OCI-M1 (cell line): ENCODE data around the gene OR6B1.
A peak's percentile ranks its signal among the peaks of the same experiment; 100 is the strongest.
"Not testable (repeated sequence)": the region's sequence is repeated elsewhere in the genome, so short reads cannot be mapped to it uniquely, and the experiment has no call there.

ENCODE experiments used
- DNase-seq: peaks from one replicate; lab custom pipeline; 2025; lab: John Stamatoyannopoulos, UW

Gene OR6B1

GRCh38 chr7:144038887-144039286, 38.8 kb downstream of the OR6B1 start:
- DNase-seq, result peak; percentile 57

GRCh38 chr7:144048648-144049047, 48.5 kb downstream of the OR6B1 start, which contains the start of gene OR2A5:
Gene OR2A5, plus strand, starts transcription at chr7:144048948. Its CDS starts 1,454 bp downstream, at chr7:144050402.
- no peak for DNase-seq

- DNase-seq, result no peak
These were observed 49.4 kb downstream of the OR6B1 start for GRCh38 chr7:144049491-144049890.

- DNase-seq, result no peak
These were observed 50.0 kb downstream of the OR6B1 start for GRCh38 chr7:144050093-144050492.

GRCh38 chr7:144050884-144051283, 50.8 kb downstream of the OR6B1 start:
- DNase-seq, result not testable (repeated sequence)

GRCh38 chr7:144057954-144058353, 57.8 kb downstream of the OR6B1 start:
- no peak for DNase-seq
